HG03039 (cell line): Measurements from ENCODE around the gene TMEM184B.

Experiments
- ATAC-seq: cut with Tn5 transposase; IDR thresholded peaks from one replicate; pipeline ENCODE4 v1.9.1; 2021; ENCODE audit warnings: mild to moderate bottlenecking, moderate library complexity; ENCODE audit not compliant: unreplicated experiment

Gene TMEM184B

GRCh38 chr22:38211556-38211955, 61.3 kb downstream of the TMEM184B start:
- ATAC-seq, result no peak

DNA sequence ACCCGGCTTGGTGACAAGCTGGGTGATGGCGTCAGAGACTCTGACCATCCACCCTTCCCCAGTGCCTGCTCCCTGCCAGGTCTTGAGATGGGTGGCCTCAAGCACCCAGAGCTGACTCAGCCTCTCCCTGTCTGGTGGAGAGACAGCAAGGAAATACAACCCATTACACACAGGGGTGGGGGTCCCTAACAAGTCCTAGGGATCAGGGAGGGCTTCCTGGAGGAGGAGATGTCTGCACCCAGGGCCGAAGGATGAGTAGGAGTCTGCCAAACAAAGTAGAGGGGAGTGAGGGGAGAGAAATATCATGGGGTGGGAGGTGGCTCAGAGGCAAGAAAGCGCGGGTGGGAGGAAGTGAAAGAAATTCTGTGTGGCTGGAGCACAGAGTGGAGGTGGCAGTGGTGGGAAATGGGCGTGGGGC, 64.2 kb downstream of the TMEM184B start:
- no peak for ATAC-seq

DNA sequence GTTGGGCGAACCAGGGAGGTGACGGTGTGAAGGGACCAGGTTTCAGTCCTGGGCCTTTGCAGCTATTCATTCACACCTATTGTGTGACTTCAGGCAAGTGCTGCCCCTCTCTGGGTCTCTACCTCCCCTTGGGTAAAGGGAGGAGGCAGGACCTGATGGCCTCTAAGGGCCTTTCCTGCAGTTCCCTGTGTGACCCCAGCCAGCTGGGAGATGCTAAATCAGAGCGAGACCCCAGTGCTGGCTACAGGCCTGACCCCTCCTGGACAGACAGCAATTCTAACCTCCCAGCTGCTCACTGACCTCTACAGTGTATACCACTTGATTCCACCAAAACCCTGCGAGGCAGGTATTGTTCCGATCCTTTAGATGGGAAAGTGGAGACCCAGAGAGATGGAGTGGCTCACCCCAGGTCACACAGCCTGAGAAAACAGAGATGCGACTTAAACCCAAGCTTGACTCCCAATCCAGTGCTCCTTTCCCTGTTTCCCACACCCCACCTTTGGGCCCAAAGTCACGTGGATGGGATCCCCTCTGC, 64.8 kb downstream of the TMEM184B start:
- no peak for ATAC-seq

DNA sequence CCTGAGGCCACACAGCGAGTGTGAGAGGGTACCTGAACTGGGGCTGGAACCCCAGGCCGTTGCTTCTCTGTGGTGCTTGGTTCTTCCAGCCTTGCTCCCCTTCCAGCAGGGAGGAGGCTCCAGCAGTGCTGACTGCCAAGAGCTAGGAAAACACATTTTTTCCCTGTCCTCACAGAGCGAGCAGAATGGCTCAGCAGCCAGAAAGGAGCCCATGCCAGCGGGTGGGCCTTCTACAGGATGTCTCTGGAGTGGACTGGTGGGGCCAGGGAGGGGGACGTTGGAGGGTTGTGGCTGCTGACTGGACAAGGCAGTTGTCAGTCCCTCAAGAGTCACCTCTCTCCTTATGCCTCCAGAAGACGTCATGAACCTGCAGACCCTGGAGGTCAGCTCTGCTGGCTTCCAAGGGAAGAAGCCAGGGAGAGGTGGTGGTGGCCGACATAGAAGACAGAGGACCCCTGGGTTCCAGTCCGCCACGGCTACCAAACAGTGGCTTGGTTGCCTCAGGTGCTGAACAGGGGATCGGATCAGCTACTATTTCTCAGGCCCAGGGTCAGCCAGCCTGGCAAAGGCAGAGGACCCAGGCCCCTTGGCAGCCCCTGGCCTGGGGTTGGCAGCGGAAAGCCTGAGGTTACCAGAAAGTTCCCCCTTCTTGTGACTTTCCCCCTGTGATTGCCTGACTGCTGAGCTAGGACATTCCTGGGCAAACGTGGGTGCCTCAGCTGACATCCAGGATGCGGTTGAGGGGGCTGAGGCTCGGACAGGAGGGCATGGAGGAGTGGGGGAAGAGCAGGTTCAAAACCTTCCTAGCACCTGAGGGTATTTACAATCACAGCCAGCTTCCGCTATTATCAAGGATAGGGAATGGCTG, 67.3 kb downstream of the TMEM184B start:
- ATAC-seq, result no peak

GRCh38 chr22:38204784-38205183, 68.0 kb downstream of the TMEM184B start:
- ATAC-seq, result no peak

DNA sequence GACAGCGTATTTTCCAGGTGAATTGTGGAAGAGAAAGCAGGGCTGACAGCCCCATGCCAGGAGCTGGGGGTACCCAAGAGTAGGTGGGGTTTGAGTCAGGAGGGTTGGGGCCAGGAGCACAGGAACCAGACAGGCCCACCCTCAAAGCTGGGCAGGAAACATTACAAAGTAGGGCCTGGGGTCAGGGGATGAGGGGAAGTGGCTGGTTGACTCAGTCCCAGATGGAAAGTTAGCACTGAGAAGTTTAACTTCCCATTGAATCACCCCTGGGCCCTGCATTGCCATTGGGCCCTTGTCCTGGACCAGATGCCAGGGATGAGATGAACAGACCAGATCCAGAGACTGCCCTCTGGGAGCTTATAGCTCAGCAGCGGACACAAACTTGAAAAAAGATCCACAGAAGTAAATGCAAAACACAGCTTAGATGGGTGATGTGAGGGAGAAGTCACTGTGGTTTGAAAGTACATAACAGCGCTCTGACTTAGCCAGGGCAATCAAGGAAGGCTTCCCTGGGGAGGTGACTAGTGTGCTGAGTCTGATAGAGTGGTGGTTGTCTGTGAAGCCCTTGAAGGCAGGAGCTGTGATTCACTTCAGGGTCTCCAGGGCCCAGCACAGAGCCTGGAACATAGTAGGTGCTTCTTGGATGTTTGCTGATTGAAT, 68.8 kb downstream of the TMEM184B start:
- ATAC-seq, result no peak

GRCh38 chr22:38203090-38203810, 69.6 kb downstream of the TMEM184B start:
- ATAC-seq, result no peak

GRCh38 chr22:38202437-38203089, 70.2 kb downstream of the TMEM184B start:
- ATAC-seq, result peak; percentile 26

DNA sequence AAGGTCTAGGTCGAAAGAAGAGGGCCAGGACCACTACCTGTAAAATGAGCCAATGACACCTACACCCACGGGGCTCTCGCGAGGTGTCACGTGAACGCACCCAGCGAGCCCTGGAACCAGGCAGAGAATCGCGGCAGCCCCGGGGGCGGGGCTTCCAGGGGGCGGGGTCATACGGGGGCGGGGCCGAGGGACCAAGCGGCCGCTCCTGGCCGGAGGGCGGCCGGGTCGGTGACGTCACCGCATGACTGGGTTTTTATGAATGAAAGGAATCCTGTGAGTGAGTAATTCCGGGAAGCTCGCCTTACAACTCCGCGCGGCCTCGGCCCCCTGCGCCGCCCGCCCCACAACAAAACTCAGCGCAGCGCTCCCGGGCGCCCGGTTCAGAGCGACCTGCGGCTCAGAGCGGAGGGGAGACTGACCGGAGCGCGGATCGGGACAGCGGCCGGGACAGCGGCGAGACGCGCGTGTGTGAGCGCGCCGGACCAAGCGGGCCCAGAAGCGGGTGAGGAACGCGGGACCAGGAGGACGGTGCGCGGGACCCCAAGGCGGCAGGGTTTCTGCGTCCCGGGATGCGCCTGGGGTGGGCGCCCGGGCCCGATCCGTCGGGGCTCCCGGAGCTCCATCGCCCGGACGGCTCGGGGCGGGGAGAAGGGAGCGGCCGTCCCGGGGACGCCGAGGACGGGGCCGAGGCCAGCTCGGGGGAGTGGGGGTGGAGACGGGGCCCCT, 70.9 kb downstream of the TMEM184B start, which contains the start of gene MAFF:
TSS of gene MAFF (plus strand) at position 284 of the 726 bp plus-strand sequence. CDS start 11,860 bp downstream, outside the sequence.
- peak; percentile 51 for ATAC-seq

- ATAC-seq, result no peak
Measured at GRCh38 chr22:38201371-38201710, 71.5 kb downstream of the TMEM184B start.

GRCh38 chr22:38199826-38200559, 72.8 kb downstream of the TMEM184B start:
- no peak for ATAC-seq

DNA sequence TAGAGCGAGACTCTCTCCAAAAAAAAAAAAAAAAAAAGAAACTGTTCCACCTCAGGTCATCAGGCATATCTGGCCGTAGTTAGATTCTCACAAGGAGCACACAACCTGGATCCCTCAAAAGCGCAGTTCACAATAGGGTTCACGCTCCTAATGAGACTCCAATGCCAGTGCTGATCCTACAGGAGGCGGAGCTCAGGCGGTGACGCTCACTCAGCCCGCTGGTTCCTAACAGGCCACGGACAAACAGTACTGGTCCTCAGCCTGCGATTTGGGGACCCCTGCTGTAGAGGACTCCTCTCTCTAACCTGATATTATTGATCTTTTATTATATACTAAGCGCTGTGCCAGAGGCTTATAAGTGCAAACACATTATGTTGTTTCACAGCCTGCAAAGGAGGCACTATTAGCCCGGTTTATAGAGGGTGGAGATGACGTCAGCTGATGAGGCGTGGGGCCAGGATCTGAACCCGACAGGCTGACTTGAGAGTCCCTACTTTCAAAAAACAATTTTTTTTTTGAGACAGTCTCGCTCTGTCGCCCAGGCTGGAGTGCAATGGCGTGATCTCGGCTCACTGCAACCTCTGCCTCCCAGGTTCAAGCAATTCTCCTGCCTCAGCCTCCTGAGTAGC, 75.9 kb downstream of the TMEM184B start:
- no peak for ATAC-seq

GRCh38 chr22:38193580-38193979, 79.2 kb downstream of the TMEM184B start:
- ATAC-seq, result no peak

DNA sequence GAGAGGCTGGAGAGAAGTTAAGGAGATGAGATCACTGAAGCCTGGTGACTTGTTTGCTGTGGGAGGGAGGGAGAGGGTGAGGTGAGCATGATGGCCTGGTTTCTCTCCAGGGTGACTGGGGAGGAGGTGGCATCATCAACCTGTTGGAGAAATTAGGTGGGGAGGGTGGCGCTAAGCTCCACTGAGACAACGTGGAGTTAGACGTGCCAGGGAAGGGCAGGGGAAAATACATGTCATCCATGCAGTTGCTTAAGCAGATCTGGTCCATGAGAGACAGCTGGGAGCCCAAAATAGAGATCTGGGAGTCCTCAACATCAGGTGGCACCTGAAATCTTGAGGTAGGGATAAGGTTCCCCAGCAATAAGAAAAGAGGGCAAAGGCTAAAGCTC, 80.3 kb downstream of the TMEM184B start:
- no peak for ATAC-seq

DNA sequence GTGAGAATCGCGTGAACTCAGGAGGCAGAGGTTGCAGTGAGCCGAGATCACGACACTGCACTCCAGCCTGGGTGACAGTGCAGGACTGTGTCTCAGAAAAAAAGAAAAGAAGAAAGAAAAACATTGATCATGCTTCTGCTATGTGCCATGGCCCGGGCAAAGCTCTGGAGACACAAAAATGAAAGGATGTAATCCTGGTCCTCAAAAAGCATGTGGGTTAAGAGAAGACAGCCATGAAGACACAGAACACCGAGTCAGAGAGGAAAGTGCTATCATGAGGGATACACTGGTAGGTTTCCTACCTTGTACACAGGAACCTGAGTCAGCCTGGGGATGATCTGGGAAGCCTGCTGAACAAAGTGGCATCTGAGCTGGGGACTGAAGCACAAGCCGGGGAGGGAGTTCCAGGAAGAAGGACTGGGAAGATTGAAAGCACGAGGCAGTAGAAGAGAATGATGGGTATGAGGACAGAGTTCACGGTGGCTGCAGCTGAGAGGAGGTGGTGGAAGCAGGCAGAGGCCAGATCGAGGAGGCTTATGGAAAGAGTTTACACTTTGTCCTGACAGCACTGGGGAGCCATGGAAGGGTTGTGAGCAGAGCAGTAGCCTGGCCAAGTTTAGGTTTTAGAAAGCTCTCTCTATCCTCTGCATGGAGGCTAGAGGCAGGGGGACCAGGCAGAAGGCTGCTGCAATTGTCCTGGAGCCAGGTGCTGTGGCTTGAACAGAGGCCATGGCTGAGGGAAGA, 80.9 kb downstream of the TMEM184B start:
- ATAC-seq, result no peak

DNA sequence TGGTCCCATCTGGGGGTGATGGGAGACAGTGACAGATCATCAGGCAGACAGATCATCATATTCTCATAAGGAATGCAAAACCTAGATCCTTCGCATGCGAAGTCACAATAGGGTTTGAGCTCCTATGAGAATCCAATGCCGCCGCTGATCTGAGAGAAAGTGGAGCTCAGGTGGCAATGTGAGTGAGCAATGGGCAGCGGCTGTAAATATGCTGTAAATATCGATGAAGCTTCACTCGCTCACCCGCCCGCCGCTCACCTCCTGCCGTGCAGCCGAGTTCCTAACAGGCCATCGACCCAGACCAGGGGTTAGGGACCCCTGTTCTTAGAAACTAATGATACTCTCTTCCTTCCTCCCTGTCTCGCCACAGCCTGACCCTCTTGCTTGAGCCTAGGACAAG, 81.8 kb downstream of the TMEM184B start:
- ATAC-seq, result no peak

- ATAC-seq, result no peak
Measured at GRCh38 chr22:38190581-38190980, 82.2 kb downstream of the TMEM184B start.

GRCh38 chr22:38189104-38189503, 83.7 kb downstream of the TMEM184B start:
- no peak for ATAC-seq
